Muscle layer of duodenum (tissue), 2 donors: ENCODE results near the gene CHST3.

ENCODE experiments used
- H3K27ac ChIP-seq: one replicate; pipeline ENCODE4 v1.7.0; 2013; ENCODE audit warnings: mild to moderate bottlenecking, low read length
- H3K27me3 ChIP-seq: one replicate; pipeline ENCODE4 v1.7.0; 2013; ENCODE audit warnings: low read depth, mild to moderate bottlenecking, control low read depth, low read length
- H3K36me3 ChIP-seq, 2 donors: one replicate each; pipeline ENCODE4 v1.7.0; 2013; ENCODE audit warnings: low read length in 2 of 2, control low read depth in 1 of 2, mild to moderate bottlenecking in 1 of 2; ENCODE audit not compliant: insufficient read depth in 2 of 2, control insufficient read depth in 1 of 2
- H3K4me1 ChIP-seq, 2 donors: one replicate each; pipeline ENCODE4 v1.7.0; 2013; ENCODE audit warnings: low read length in 2 of 2, mild to moderate bottlenecking in 2 of 2, control low read depth in 1 of 2, moderate library complexity in 1 of 2; ENCODE audit not compliant: insufficient read depth in 2 of 2, control insufficient read depth in 1 of 2
- H3K4me3 ChIP-seq, 2 donors: one replicate each; pipeline ENCODE4 v1.7.0; 2013; ENCODE audit warnings: low read length in 2 of 2, low read depth in 1 of 2, mild to moderate bottlenecking in 1 of 2
- H3K9me3 ChIP-seq, 2 donors: one replicate each; pipeline ENCODE4 v1.7.0; 2013; ENCODE audit warnings: low read length in 2 of 2, control low read depth in 1 of 2, mild to moderate bottlenecking in 1 of 2; ENCODE audit not compliant: control insufficient read depth in 1 of 2
- donor health status: healthy.

Gene CHST3

DNA sequence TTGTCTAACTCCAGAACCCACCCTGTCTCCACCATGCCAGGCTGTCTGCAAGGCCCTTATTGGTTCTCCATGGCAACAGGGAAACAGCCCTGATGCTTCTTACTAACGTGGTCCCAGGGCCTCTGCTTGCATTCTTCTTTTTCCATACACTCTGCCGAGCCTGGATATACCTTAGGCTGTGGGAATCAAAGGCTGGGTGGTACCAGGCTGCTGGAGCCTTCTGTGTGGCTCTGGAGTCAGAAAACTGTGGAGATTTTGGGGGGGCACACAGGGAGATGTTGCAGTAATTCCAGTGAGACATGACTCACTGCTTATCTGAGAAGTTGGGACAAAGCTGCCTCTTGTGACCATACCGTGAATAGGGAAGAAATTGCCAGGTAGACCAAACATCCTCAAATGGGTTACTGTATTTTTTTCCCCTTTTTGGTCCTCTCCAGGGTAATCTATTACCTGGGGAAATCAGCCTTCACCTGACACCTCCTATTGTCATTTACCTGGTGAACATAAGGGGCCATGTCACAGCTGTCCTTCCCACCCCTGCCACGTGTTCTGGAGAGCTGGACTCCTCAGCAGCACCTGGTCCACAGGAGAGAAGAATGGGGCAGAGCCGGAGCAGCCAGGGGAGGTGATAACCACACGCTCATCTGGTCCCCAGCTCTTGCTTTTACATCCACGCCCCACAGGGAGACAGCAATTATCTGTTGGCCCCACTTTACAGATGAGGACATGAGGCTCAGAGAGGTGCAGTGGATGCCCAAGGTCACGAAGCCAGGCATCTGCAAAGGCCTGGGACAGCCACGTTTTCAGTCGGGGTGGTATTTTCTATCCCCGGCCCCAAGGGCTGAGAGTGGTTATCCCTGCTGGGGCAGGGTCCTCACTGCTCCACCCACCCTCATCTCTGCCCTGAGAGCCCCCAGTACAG lies 4.6 kb downstream of the CHST3 start:
- H3K9me3 ChIP-seq, result no peaks in the 10 kb centered on the region
- peak overlapping the region; percentile 27 for H3K27ac ChIP-seq
- no peaks in the 10 kb centered on the region for H3K36me3 ChIP-seq
- peaks cover 0 to 64% of the 10 kb centered on the region in 2 donors for H3K4me1 ChIP-seq
- H3K27me3 ChIP-seq, result peaks cover 9% of the 10 kb centered on the region
- no peak overlapping the region for H3K4me3 ChIP-seq

DNA sequence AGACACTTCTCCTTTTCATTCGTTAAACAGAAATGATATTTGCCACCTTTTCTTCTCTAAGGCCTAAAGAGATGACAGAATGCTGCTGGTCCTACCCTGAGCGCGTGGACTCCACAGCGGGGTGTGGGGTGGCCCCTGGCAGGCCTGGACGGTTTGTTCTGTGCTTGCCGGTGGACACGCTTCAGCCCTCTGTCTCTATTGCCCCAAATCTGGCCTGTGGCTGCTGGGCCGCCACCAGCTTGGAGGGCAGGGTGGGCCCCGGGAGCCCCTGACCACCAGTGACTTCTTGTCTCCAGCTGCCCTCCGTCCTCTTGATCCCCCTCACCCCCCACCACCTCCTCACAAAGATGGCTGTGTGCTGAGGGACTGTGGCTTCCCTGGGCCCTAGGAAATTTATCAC lies 5.7 kb downstream of the CHST3 start:
- Histone ChIP-seq H3K27ac (peak overlapping the region; percentile 27), H3K27me3 (peaks cover 7% of the 10 kb centered on the region), H3K9me3 (no peaks in the 10 kb centered on the region), H3K4me1 (peaks cover 2 to 75% of the 10 kb centered on the region in 2 donors), H3K4me3 (no peak overlapping the region), H3K36me3 (no peaks in the 10 kb centered on the region)

DNA sequence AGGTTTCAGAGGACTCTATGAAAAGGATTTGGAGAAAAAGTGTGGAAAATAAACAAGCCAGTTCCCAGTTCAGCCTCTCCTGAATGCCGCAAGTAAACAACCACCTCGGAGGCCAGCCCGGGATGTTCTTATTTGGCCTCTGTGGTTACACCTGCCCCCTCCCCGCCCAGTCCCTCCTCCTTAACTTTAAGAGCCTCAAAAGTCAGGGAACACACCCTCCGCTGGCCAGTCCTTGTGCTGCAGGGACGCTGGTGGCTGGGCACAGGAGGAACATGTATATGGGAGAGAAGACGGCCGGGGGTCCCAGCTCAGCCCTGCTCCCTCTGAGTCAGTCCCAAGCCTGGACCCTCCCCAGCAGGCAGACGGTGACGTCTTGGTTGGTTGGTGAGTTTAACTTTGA lies 6.1 kb downstream of the CHST3 start:
- Histone ChIP-seq H3K27me3 (peaks cover 3% of the 10 kb centered on the region), H3K4me1 (peaks cover 6 to 79% of the 10 kb centered on the region in 2 donors), H3K4me3 (no peak overlapping the region), H3K36me3 (no peaks in the 10 kb centered on the region), H3K27ac (no peak overlapping the region), H3K9me3 (no peaks in the 10 kb centered on the region)

DNA sequence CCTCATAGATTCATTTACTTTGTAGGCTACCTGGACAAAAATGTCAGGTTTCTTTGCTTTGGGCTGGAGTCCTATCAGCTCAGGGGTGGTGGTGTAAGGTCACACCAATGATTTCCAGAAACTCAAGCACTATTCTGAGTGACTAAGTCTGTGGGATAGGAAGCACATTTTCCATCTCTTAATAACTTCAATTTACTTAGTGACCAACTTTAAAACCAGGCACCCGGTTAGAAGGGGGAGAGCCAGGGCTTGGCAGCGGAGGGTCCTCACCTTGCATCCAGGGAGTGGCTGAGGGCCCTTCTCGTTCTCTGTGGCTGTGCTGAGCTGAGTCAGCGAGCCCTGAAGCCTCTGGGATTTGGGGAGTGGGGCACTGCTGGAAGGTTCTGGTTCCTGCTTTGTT lies 6.7 kb downstream of the CHST3 start:
- Histone ChIP-seq H3K9me3 (no peaks in the 10 kb centered on the region), H3K27ac (no peak overlapping the region), H3K27me3 (no peaks in the 10 kb centered on the region), H3K4me1 (peaks cover 11 to 80% of the 10 kb centered on the region in 2 donors), H3K36me3 (no peaks in the 10 kb centered on the region), H3K4me3 (no peak overlapping the region)

DNA sequence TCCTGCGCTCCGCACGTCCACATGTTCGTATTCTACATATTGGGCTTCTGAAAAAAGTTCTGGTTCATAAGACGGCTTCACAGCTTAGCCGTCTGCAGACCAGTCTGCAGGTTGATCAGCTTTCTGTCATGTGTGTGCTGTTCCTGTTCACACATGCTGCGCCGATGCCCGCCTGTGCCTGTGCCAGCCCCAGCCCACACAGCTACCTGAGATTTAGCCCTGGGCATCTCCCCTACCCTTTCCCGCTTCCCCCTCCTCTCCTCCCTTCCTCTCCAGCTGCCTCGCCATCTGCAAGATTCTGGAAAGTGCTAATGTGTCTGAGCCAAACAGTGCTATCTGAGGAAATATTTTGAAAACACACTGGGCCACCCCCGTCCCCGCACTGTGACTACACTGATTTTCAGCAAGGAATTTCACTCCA lies 7.1 kb downstream of the CHST3 start:
- H3K36me3 ChIP-seq, result no peaks in the 10 kb centered on the region
- H3K4me3 ChIP-seq, result no peak overlapping the region
- no peaks in the 10 kb centered on the region for H3K27me3 ChIP-seq
- H3K27ac ChIP-seq, result no peak overlapping the region
- peaks cover 14 to 80% of the 10 kb centered on the region in 2 donors for H3K4me1 ChIP-seq
- H3K9me3 ChIP-seq, result no peaks in the 10 kb centered on the region

DNA sequence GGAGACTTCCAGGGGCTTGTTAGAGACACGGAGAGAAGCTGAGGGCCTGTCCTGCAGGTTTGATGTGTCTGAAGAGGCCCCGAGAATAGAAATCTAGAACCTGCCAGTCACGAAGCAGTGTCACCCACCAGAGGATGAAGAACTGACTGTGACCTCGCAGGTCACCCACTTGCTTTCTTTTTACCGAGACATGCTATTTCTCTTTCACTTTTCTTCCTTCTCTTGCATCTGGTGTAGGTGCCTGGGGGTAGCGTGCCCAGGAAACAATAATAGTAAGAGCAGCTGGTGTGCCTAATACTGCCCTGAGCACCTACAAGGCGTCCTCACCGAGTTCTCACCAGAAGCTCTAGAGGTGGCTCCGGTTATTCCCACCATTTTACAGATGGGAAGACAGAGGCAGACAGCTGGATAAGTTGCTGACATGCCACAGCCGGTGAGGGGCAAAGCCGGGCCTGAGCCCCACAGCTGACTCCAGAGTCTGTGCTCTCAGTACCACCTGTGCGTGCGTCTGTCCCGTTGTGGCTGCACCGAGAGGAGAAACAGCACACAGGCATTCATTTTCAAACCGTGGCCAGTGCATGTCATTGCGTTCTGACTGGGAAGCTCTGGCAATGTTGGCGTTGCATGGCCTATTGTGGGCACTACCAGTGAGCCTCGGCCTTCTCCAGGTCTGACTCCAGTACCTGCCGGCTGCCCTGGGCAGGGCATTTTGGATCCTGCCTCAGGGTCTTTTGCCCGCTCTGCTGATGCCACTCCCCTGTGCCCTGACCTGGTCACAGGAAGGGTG lies 7.8 kb downstream of the CHST3 start:
- H3K4me3 ChIP-seq, result no peak overlapping the region

DNA sequence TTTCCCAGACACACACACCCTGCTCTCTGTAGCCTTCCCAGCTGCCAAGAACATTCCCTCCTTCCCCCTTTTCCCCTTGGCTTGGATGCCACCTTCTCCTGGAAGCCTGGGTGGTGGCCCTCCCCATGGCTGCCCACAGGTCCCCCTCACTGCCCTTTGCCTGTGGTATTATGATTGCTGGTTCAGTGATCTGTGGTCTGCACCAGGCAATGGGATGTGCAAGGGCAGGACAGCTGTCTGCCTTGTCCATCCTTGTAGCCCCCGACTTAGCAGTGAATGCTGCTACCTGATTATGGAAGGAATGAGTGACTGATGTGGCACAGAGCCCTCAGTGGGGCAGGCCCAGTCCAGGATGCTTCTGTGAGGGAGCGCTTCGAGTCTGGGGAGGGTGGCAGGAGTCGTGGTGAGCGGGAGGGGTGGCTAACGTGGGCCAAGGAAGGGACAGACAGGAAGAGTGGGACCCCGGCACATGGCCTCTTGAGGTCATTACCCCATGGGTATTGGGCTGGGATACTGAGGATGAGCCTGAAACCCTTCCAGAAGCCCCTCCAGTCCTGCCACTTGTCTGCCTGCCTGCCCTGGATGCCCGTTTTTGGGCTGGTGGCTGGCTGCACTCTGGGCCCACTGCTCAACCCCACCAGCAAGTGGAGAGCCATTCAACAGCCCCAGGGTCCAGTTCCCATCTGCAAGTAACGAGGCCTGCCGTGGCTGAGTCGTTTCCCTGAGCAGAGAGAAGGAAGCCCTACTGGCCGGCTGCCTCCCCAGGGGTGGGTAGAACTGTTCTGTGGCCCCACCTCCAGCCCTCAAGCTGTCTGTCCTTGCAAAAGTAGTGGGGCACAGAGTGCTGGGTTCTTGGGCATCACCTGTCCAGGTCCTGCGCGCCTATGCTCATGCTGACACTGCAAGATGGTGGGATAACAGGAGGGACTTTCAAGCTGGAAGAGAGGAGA lies 8.8 kb downstream of the CHST3 start:
- no peaks in the 10 kb centered on the region for H3K36me3 ChIP-seq
- H3K9me3 ChIP-seq, result no peaks in the 10 kb centered on the region
- no peak overlapping the region for H3K27ac ChIP-seq
- H3K27me3 ChIP-seq, result no peaks in the 10 kb centered on the region
- peaks cover 14 to 85% of the 10 kb centered on the region in 2 donors for H3K4me1 ChIP-seq
- H3K4me3 ChIP-seq, result no peak overlapping the region

More for the DNA sequence above, 7.8 kb downstream of the CHST3 start:
- no peaks in the 10 kb centered on the region for H3K27me3 ChIP-seq
- H3K36me3 ChIP-seq, result no peaks in the 10 kb centered on the region
- peaks cover 14 to 83% of the 10 kb centered on the region in 2 donors for H3K4me1 ChIP-seq
- H3K27ac ChIP-seq, result no peak overlapping the region
- no peaks in the 10 kb centered on the region for H3K9me3 ChIP-seq

DNA sequence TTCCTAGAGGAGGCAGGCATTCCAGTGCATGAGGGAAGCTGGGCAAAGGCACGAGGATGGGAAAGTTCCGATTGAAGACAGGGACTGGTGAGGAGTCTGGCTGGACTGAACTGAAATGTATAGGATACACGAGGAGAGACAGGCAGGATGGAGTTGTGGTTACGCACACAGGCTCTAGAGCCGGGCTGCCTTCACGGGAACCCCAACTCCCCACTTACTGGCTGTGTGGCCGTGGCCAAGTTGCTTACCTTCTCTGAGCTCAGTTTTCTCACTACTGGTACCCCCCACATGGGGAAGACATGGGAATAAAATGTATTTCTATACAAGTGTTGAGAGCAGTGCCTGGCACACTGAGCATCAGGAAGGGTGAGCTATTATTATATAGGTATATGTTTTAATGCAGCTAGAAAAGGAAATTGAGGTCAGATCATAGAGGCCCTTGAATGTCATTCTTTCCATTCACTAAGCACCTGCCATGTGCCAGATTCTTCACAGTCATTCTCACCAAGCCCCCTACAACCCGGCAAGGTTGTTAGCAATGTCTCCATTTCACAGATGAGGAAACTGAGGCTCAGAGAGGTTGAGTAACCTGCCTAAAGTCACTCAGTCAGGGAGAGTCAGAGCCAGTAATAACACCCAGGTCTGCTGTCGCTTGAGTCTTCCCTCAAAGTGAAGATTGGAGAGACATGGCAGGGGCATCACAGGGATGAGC lies 9.7 kb downstream of the CHST3 start:
- no peak overlapping the region for H3K4me3 ChIP-seq
- no peak overlapping the region for H3K27ac ChIP-seq
- no peaks in the 10 kb centered on the region for H3K36me3 ChIP-seq
- H3K27me3 ChIP-seq, result no peaks in the 10 kb centered on the region
- H3K4me1 ChIP-seq, result peaks cover 14 to 89% of the 10 kb centered on the region in 2 donors
- no peaks in the 10 kb centered on the region for H3K9me3 ChIP-seq

DNA sequence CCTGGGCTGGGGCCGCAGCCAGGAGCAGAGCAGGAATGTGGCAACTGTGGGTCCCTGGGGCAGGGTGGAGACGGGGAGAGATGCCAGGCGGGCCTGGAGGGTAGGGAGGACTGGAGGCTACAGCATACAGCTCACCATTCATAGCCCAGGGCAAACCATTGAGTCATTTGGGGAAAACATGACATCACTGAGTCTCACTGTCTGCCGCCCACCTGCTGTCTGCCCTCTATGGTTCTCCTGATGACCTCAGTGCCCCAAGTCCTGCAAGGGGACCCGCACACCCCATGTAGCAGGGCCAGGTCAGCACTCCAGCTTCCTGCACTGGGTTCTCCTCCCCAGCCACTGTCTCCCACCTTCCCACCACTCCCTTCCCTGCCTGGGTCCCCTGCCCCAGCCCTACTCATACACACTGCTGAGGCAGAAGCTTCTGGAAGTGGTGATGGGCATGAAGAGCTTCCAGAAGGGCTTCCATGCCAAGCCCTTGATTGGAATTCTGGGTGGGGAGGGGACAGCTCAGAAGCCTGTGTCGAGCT lies 10.4 kb downstream of the CHST3 start:
- Histone ChIP-seq H3K9me3 (no peaks in the 10 kb centered on the region), H3K4me1 (peaks cover 14 to 87% of the 10 kb centered on the region in 2 donors), H3K4me3 (no peak overlapping the region), H3K27me3 (no peaks in the 10 kb centered on the region), H3K27ac (peak overlapping the region; percentile 61), H3K36me3 (no peaks in the 10 kb centered on the region)
